Measurements from ENCODE around the gene ALAD.

- TF ChIP-seq, protein P1, sequence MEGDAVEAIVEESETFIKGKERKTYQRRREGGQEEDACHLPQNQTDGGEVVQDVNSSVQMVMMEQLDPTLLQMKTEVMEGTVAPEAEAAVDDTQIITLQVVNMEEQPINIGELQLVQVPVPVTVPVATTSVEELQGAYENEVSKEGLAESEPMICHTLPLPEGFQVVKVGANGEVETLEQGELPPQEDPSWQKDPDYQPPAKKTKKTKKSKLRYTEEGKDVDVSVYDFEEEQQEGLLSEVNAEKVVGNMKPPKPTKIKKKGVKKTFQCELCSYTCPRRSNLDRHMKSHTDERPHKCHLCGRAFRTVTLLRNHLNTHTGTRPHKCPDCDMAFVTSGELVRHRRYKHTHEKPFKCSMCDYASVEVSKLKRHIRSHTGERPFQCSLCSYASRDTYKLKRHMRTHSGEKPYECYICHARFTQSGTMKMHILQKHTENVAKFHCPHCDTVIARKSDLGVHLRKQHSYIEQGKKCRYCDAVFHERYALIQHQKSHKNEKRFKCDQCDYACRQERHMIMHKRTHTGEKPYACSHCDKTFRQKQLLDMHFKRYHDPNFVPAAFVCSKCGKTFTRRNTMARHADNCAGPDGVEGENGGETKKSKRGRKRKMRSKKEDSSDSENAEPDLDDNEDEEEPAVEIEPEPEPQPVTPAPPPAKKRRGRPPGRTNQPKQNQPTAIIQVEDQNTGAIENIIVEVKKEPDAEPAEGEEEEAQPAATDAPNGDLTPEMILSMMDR (IDR thresholded peaks at IDR 0.05), result no peak
- no peak for TF ChIP-seq POLR2A (IDR thresholded peaks at IDR 0.05)
Observed at GRCh38 chr9:113403646-113404045, 2.6 kb upstream of the ALAD start.
